ENCODE measurements around the gene CCSER1. TPM values are rescaled to one million over a fixed set of nuclear protein-coding genes. Genes with fewer than 3 reads are reported as not detected.
"Not testable (repeated sequence)": the region's sequence is repeated elsewhere in the genome, so short reads cannot be mapped to it uniquely, and the experiment has no call there.

Gene CCSER1
- total and polyA plus RNA-seq, 7 donors = 0.06 to 2.5 (median 0.30) TPM

GRCh38 chr4:90476019-90476418 lies 348.8 kb downstream of the CCSER1 start:
- Histone ChIP-seq H3K4me3 (no peak overlapping the region), H3K27ac (no peak overlapping the region), H3K36me3 (ENCODE audit: insufficient read depth in 1 of 2, low read depth in 1 of 2) (no peaks in the 10 kb centered on the region), H3K9me3 (no peaks in the 10 kb centered on the region), H3K27me3 (ENCODE audit: insufficient read depth in 3 of 3, low read length in 2 of 3) (no peaks in the 10 kb centered on the region), H3K4me1 (no peaks in the 10 kb centered on the region)
- 84 to 90% (median 89%) methylated on average over 6 of the region's 6 CpGs for WGBS, 3 donors
- no peak for DNase-seq
- no peak for ATAC-seq
- no peak for TF ChIP-seq CTCF (IDR thresholded peaks at IDR 0.05)
- intact Hi-C loops (cut with DNase I) = no loop called here

GRCh38 chr4:90476586-90476985 lies 349.4 kb downstream of the CCSER1 start:
- Histone ChIP-seq H3K27me3 (ENCODE audit: insufficient read depth in 3 of 3, low read length in 2 of 3) (no peaks in the 10 kb centered on the region), H3K4me3 (no peak overlapping the region), H3K9me3 (no peaks in the 10 kb centered on the region), H3K27ac (no peak overlapping the region), H3K36me3 (ENCODE audit: insufficient read depth in 1 of 2, low read depth in 1 of 2) (no peaks in the 10 kb centered on the region), H3K4me1 (no peaks in the 10 kb centered on the region)
- no peak for TF ChIP-seq CTCF (IDR thresholded peaks at IDR 0.05)
- ATAC-seq (no peak), DNase-seq (no peak)
- 75 to 81% (median 78%) methylated on average over 4 of the region's 4 CpGs for WGBS, 3 donors
- intact Hi-C loops (cut with DNase I) = no loop called here

GRCh38 chr4:90484894-90485293 lies 357.7 kb downstream of the CCSER1 start:
- H3K27ac ChIP-seq; H3K4me1 ChIP-seq; ATAC-seq; intact Hi-C loops (cut with DNase I); H3K27me3 ChIP-seq (ENCODE audit: insufficient read depth in 3 of 3, low read length in 2 of 3); H3K36me3 ChIP-seq (ENCODE audit: insufficient read depth in 1 of 2, low read depth in 1 of 2); H3K9me3 ChIP-seq; DNase-seq; H3K4me3 ChIP-seq: not testable (repeated sequence)
- 90 to 92% (median 90%) methylated on average over 9 of the region's 9 CpGs for WGBS, 3 donors

- intact Hi-C loops (cut with DNase I) = no loop called here
- H3K27ac ChIP-seq = no peak overlapping the region
- DNase-seq = no peak
- no peak for ATAC-seq
- H3K4me3 ChIP-seq = no peak overlapping the region
- no peaks in the 10 kb centered on the region for H3K9me3 ChIP-seq
- no peak for TF ChIP-seq CTCF (IDR thresholded peaks at IDR 0.05)
- no peaks in the 10 kb centered on the region for H3K4me1 ChIP-seq
- no peaks in the 10 kb centered on the region for H3K36me3 ChIP-seq (ENCODE audit: insufficient read depth in 1 of 2, low read depth in 1 of 2)
- no peaks in the 10 kb centered on the region for H3K27me3 ChIP-seq (ENCODE audit: insufficient read depth in 3 of 3, low read length in 2 of 3)
- WGBS, 3 donors = 54 to 69% (median 63%) methylated on average over 1 of the region's 1 CpG
Measured at GRCh38 chr4:90486346-90486745, 359.2 kb downstream of the CCSER1 start.

- no peak for DNase-seq
- no peak overlapping the region for H3K27ac ChIP-seq
- TF ChIP-seq CTCF (IDR thresholded peaks at IDR 0.05) = no peak
- ATAC-seq = no peak
- intact Hi-C loops (cut with DNase I) = no loop called here
- WGBS, 3 donors = 56 to 59% (median 57%) methylated on average over 1 of the region's 1 CpG
- H3K9me3 ChIP-seq = no peaks in the 10 kb centered on the region
- H3K4me1 ChIP-seq = no peaks in the 10 kb centered on the region
- no peak overlapping the region for H3K4me3 ChIP-seq
- H3K36me3 ChIP-seq (ENCODE audit: insufficient read depth in 1 of 2, low read depth in 1 of 2) = no peaks in the 10 kb centered on the region
- no peaks in the 10 kb centered on the region for H3K27me3 ChIP-seq (ENCODE audit: insufficient read depth in 3 of 3, low read length in 2 of 3)
Measured at GRCh38 chr4:90495211-90495610, 368.0 kb downstream of the CCSER1 start.
